Progenitor cell of endocrine pancreas (in vitro differentiated cells): Measurements from ENCODE around the gene FBLN1. TPM values are rescaled to one million over a fixed set of nuclear protein-coding genes. Genes with fewer than 3 reads are reported as not detected.

Experiments
- DNase-seq: peaks from one replicate; pipeline ENCODE4 v3.0.0; 2021; ENCODE audit warnings: low spot score; ENCODE audit not compliant: unreplicated experiment
- H3K27ac Mint-ChIP-seq: 2 replicates; pipeline ENCODE4 v1.8.0; 2021; ENCODE audit warnings: mild to moderate bottlenecking, moderate library complexity, mixed read lengths
- H3K27me3 Mint-ChIP-seq: 2 replicates; pipeline ENCODE4 v1.8.0; 2021; ENCODE audit warnings: mixed read lengths
- H3K36me3 Mint-ChIP-seq: 2 replicates; pipeline ENCODE4 v1.8.0; 2022; ENCODE audit warnings: mixed read lengths; ENCODE audit not compliant: insufficient read depth
- H3K4me1 Mint-ChIP-seq: 2 replicates; pipeline ENCODE4 v1.8.0; 2021; ENCODE audit warnings: low read depth, mixed read lengths
- H3K4me3 Mint-ChIP-seq: 2 replicates; pipeline ENCODE4 v1.8.0; 2021; ENCODE audit warnings: low read depth, mild to moderate bottlenecking, moderate library complexity, mixed read lengths
- H3K9me3 Mint-ChIP-seq: 2 replicates; pipeline ENCODE4 v1.8.0; 2021; ENCODE audit warnings: low read depth, mixed read lengths
- total RNA-seq: library from RNA; stranded (reverse); gene quantifications from 2 replicates; pipeline ENCODE4 v1.2.1, GENCODE V29; 2021
- TF ChIP-seq, protein P1 (sequence below): fragments of 200-600 bp; sonication (generic); IDR thresholded peaks from one replicate; pipeline ENCODE4 v1.5.0; 2021; ENCODE audit warnings: antibody characterized with exemption, mild to moderate bottlenecking; ENCODE audit not compliant: unreplicated experiment

The FBLN1 gene
- total RNA-seq, 1 donor from 2014 or later: 258 TPM

DNA sequence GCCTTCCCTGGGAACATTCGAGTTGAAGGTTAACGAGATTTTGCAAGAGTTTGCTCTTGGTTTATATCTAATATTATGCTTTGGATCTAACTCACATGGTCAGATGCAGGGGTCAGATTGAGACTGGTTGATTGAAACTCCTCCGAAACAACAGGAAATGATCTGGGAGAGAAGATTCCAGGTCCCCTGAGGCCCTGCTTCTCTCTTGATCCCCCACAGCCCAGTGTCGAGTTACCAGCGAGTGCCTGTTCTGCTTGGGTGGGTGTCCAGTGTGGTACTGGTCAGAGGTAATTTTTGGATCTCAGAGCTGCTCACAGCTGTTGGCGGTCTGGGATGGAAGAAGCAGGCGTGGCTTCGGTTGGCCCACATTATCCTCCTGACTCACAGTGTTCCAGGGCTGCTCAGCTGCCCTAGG lies 9.2 kb downstream of the FBLN1 start:
- Mint-ChIP-seq H3K36me3 (peaks cover 6% of the 10 kb centered on the region), H3K9me3 (no peaks in the 10 kb centered on the region), H3K27me3 (no peaks in the 10 kb centered on the region), H3K4me1 (peaks cover 12% of the 10 kb centered on the region), H3K4me3 (no peak overlapping the region), H3K27ac (peak overlapping the region; percentile 76)
- TF ChIP-seq, protein P1, sequence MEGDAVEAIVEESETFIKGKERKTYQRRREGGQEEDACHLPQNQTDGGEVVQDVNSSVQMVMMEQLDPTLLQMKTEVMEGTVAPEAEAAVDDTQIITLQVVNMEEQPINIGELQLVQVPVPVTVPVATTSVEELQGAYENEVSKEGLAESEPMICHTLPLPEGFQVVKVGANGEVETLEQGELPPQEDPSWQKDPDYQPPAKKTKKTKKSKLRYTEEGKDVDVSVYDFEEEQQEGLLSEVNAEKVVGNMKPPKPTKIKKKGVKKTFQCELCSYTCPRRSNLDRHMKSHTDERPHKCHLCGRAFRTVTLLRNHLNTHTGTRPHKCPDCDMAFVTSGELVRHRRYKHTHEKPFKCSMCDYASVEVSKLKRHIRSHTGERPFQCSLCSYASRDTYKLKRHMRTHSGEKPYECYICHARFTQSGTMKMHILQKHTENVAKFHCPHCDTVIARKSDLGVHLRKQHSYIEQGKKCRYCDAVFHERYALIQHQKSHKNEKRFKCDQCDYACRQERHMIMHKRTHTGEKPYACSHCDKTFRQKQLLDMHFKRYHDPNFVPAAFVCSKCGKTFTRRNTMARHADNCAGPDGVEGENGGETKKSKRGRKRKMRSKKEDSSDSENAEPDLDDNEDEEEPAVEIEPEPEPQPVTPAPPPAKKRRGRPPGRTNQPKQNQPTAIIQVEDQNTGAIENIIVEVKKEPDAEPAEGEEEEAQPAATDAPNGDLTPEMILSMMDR: no peak
- DNase-seq: no peak

DNA sequence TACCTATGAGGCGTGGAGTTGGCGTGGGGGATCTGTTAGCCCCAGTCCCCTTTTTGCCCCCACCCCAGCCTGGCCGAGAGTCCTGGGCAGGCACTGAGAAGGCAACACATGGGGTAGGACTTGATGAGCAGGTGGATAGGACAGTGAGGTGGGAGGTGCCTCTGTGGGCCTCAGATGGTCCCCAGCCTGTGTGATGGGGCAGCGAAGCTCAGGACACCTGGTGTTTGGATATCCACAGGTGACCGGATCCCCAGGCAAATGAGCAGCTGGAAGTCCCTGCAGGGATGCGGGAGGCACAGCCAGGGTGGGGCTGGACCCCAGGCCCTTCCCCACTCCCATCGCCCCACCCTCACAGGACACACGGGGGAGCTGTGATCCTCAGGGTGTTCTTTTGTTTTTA lies 9.7 kb downstream of the FBLN1 start:
- TF ChIP-seq, protein P1: no peak
- Mint-ChIP-seq H3K27me3 (no peaks in the 10 kb centered on the region), H3K4me1 (peaks cover 12% of the 10 kb centered on the region), H3K27ac (peak overlapping the region; percentile 76), H3K36me3 (peaks cover 5% of the 10 kb centered on the region), H3K9me3 (no peaks in the 10 kb centered on the region), H3K4me3 (no peak overlapping the region)
- no peak for DNase-seq

DNA sequence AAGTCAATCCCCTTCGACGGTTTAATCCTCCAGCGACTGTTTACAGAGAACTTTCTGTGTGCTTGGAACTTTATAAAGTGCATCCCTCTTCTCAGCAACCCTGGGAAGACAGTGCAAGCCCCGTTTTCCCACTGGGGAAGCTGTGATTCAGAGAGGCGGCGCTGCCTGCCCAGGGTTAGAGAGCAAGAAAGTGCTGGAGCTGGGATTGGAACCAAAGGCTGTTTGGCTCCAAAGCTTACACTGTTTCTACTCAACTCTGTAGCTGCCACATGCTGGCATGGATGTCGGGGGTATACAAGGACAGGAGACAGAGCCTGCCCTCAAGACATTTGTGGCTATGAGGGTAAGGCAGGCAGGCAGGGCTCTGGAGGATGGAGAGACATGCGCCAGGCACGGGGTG lies 13.0 kb downstream of the FBLN1 start:
- H3K27me3 Mint-ChIP-seq: no peaks in the 10 kb centered on the region
- peaks cover 13% of the 10 kb centered on the region for H3K4me1 Mint-ChIP-seq
- H3K9me3 Mint-ChIP-seq: no peaks in the 10 kb centered on the region
- DNase-seq: no peak
- peaks cover 7% of the 10 kb centered on the region for H3K36me3 Mint-ChIP-seq
- no peak overlapping the region for H3K4me3 Mint-ChIP-seq
- TF ChIP-seq, protein P1: no peak
- H3K27ac Mint-ChIP-seq: no peak overlapping the region

DNA sequence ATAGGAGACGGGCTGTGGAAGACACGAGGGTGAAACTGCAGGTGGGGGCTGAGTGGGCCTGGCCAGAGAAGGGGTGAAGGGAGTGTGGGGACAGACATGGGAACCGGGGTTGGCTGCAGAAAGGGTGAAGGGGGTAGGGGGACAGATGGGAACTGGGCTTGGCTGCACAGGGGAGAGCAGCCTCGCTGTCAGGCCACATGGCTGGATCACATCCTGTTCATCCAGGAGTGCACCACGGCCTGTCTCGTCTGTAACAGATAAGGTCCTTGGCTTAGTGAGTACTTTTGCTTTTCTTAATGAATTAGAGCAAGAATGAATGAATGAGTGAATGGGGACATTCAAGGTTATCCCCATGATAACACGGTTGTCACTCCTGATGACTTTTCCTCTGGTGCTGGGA lies 13.5 kb downstream of the FBLN1 start:
- no peak overlapping the region for H3K4me3 Mint-ChIP-seq
- no peak overlapping the region for H3K27ac Mint-ChIP-seq
- no peaks in the 10 kb centered on the region for H3K27me3 Mint-ChIP-seq
- no peak for DNase-seq
- peaks cover 7% of the 10 kb centered on the region for H3K36me3 Mint-ChIP-seq
- H3K4me1 Mint-ChIP-seq: peaks cover 13% of the 10 kb centered on the region
- TF ChIP-seq, protein P1: no peak
- no peaks in the 10 kb centered on the region for H3K9me3 Mint-ChIP-seq

DNA sequence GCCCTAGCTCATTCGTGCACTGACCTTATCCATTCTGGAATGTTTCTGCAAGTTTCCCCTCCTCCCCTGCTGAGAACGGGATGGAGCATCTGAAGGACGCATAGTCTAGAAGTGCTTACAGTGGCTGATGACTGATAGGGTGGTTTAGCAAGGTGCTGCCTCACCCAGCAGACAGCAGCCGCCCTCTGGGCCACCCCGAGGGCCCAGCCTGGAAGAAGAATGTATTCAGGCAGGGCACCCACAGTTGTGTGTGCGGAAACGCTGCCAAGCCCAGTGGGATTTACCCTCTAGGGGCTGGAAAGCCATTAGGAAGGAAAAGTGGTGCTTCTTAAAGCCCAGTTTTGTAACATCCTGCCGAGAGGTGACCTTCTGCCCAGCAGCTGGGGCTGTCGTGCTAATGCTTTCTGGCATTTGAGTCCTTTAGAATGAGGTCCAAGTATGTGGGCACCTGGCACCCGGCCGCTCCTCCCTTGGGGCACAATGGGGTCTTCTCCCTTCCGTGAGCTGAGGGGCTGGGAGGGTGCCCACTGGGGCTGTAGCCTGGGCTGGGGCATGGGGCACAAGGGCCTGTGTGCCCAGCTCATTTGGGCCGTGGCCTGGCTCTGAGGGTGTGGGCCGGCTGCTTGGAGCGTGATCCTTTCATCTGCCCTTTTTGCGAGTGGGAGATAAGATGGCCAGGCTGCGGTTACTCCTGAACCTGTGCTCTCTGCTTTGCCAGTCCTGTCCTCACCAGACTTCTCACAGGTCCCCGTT lies 14.4 kb downstream of the FBLN1 start:
- TF ChIP-seq, protein P1: no peak
- peaks cover 10% of the 10 kb centered on the region for H3K4me1 Mint-ChIP-seq
- H3K27ac Mint-ChIP-seq: no peak overlapping the region
- H3K27me3 Mint-ChIP-seq: no peaks in the 10 kb centered on the region
- no peak overlapping the region for H3K4me3 Mint-ChIP-seq
- no peak for DNase-seq
- peaks cover 7% of the 10 kb centered on the region for H3K36me3 Mint-ChIP-seq
- H3K9me3 Mint-ChIP-seq: no peaks in the 10 kb centered on the region
